Endothelial cell (in vitro differentiated cells): Measurements from ENCODE around the gene FGFBP3. TPM values are rescaled to one million over a fixed set of nuclear protein-coding genes. Genes with fewer than 3 reads are reported as not detected.

ENCODE experiments used
- DNase-seq: peaks from one replicate; pipeline ENCODE4 v3.0.0; 2021; ENCODE audit warnings: low spot score
- H3K27ac Mint-ChIP-seq: one replicate; pipeline ENCODE4 v1.8.0; 2021; ENCODE audit warnings: mixed read lengths, inconsistent platforms; ENCODE audit not compliant: unreplicated experiment
- H3K27me3 Mint-ChIP-seq: one replicate; pipeline ENCODE4 v1.8.0; 2021; ENCODE audit warnings: mild to moderate bottlenecking, moderate library complexity, mixed read lengths, inconsistent platforms; ENCODE audit not compliant: unreplicated experiment
- H3K36me3 Mint-ChIP-seq: one replicate; pipeline ENCODE4 v1.8.0; 2021; ENCODE audit warnings: mild to moderate bottlenecking, low read depth, mixed read lengths, inconsistent platforms; ENCODE audit not compliant: unreplicated experiment
- H3K4me1 Mint-ChIP-seq: one replicate; pipeline ENCODE4 v1.8.0; 2021; ENCODE audit warnings: mild to moderate bottlenecking, mixed read lengths, inconsistent platforms; ENCODE audit not compliant: unreplicated experiment
- H3K4me3 Mint-ChIP-seq: one replicate; pipeline ENCODE4 v1.8.0; 2021; ENCODE audit warnings: mild to moderate bottlenecking, mixed read lengths, inconsistent platforms; ENCODE audit not compliant: unreplicated experiment
- H3K9me3 Mint-ChIP-seq: one replicate; pipeline ENCODE4 v1.8.0; 2021; ENCODE audit warnings: mixed read lengths, inconsistent platforms; ENCODE audit not compliant: unreplicated experiment
- CTCF ChIP-seq: fragments of 200-600 bp; sonication (generic); IDR thresholded peaks from one replicate; pipeline ENCODE4 v1.5.0; 2021; ENCODE audit warnings: antibody characterized with exemption; ENCODE audit not compliant: unreplicated experiment
- total RNA-seq: library from RNA; stranded (reverse); fragmentation: NEBNext Ultra II Directional; extraction: Animal tissue kit (Norgen Biotek cat#: 25700); gene quantifications from one replicate; pipeline ENCODE4 v1.2.1, GENCODE V29; 2021; ENCODE audit not compliant: unreplicated experiment

FGFBP3 gene
- total RNA-seq, 1 donor from 2014 or later = 3.1 TPM

DNA sequence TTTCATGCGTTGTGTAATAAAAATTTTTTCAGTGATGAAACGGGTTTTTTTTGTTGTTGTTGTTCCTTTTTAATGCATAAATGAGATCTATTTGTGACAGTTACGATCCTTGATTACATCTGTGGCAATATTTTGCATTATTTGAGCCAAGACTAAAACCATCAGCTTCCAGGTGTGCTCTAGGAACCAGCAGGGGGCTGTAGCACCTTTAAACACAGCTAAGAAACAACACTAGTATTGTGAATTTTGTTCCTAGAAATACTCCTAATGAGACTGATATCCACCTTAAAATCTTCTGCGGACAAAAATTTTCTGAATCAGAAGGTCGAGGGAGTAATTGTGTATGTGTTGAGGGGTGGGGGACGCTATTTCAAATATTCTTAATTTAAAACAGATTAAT lies 52.6 kb downstream of the FGFBP3 start:
- no peaks in the 10 kb centered on the region for H3K9me3 Mint-ChIP-seq
- no peak for DNase-seq
- peaks cover 23% of the 10 kb centered on the region for H3K4me1 Mint-ChIP-seq
- H3K4me3 Mint-ChIP-seq = no peak overlapping the region
- TF ChIP-seq CTCF = no peak
- H3K27me3 Mint-ChIP-seq = peaks cover 5% of the 10 kb centered on the region
- peak overlapping the region; percentile 54 for H3K27ac Mint-ChIP-seq
- H3K36me3 Mint-ChIP-seq = peaks cover 4% of the 10 kb centered on the region

Other genes starting within 250 kb of the FGFBP3 start
- gene TNKS2, start 111.1 kb downstream of the FGFBP3 start, total RNA-seq = 52.5 TPM
- gene BTAF1, start 14.3 kb upstream of the FGFBP3 start, total RNA-seq = 30.0 TPM